Measurements from ENCODE around the gene ZC3H15.

Gene ZC3H15

DNA sequence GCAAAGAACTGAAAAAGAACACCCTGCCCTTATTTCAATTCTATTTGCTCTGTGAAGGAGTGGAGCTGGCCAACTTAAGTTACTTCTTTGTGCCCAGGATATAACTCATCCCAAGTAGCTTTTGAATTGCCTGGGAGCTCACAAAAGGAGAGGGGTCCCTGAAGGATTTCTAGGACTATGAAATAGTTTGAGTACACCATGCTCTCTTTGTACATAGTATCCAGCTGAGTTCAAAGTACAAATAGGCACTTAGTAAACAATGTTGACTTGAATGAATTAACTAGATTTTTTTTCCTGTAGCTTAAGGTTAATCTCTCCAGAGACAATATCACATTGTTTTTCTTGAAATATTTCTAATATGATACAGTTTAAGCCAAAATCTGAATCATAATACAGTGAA, 47.7 kb downstream of the ZC3H15 start:
- no peak overlapping the region for H3K4me3 ChIP-seq (replicated peaks; ENCODE audit: insufficient read depth, low read length)
- no peak for DNase-seq (ENCODE audit: low read depth in 1 of 2, low spot score in 1 of 2)
- H3K27me3 ChIP-seq (ENCODE audit: insufficient read depth, poor library complexity, severe bottlenecking): no peaks in the 10 kb centered on the region
- H3K27ac ChIP-seq (replicated peaks): no peak overlapping the region
- no peak for TF ChIP-seq POLR2AphosphoS5 (IDR thresholded peaks at IDR 0.05; ENCODE audit: low read depth)
- TF ChIP-seq SPI1 (IDR thresholded peaks at IDR 0.05; ENCODE audit: borderline replicate concordance, low read depth): no peak
- TF ChIP-seq GABPA (IDR thresholded peaks at IDR 0.05; ENCODE audit: low read depth): no peak
- TF ChIP-seq, protein P1, sequence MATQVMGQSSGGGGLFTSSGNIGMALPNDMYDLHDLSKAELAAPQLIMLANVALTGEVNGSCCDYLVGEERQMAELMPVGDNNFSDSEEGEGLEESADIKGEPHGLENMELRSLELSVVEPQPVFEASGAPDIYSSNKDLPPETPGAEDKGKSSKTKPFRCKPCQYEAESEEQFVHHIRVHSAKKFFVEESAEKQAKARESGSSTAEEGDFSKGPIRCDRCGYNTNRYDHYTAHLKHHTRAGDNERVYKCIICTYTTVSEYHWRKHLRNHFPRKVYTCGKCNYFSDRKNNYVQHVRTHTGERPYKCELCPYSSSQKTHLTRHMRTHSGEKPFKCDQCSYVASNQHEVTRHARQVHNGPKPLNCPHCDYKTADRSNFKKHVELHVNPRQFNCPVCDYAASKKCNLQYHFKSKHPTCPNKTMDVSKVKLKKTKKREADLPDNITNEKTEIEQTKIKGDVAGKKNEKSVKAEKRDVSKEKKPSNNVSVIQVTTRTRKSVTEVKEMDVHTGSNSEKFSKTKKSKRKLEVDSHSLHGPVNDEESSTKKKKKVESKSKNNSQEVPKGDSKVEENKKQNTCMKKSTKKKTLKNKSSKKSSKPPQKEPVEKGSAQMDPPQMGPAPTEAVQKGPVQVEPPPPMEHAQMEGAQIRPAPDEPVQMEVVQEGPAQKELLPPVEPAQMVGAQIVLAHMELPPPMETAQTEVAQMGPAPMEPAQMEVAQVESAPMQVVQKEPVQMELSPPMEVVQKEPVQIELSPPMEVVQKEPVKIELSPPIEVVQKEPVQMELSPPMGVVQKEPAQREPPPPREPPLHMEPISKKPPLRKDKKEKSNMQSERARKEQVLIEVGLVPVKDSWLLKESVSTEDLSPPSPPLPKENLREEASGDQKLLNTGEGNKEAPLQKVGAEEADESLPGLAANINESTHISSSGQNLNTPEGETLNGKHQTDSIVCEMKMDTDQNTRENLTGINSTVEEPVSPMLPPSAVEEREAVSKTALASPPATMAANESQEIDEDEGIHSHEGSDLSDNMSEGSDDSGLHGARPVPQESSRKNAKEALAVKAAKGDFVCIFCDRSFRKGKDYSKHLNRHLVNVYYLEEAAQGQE (IDR thresholded peaks at IDR 0.05; ENCODE audit: insufficient replicate concordance, low read depth): no peak
- TF ChIP-seq, protein P2, sequence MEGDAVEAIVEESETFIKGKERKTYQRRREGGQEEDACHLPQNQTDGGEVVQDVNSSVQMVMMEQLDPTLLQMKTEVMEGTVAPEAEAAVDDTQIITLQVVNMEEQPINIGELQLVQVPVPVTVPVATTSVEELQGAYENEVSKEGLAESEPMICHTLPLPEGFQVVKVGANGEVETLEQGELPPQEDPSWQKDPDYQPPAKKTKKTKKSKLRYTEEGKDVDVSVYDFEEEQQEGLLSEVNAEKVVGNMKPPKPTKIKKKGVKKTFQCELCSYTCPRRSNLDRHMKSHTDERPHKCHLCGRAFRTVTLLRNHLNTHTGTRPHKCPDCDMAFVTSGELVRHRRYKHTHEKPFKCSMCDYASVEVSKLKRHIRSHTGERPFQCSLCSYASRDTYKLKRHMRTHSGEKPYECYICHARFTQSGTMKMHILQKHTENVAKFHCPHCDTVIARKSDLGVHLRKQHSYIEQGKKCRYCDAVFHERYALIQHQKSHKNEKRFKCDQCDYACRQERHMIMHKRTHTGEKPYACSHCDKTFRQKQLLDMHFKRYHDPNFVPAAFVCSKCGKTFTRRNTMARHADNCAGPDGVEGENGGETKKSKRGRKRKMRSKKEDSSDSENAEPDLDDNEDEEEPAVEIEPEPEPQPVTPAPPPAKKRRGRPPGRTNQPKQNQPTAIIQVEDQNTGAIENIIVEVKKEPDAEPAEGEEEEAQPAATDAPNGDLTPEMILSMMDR (IDR thresholded peaks at IDR 0.05; ENCODE audit: insufficient read depth, low read length): no peak

- no peaks in the 10 kb centered on the region for H3K27me3 ChIP-seq (ENCODE audit: insufficient read depth, poor library complexity, severe bottlenecking)
- no peak for DNase-seq (ENCODE audit: low read depth in 1 of 2, low spot score in 1 of 2)
- TF ChIP-seq POLR2AphosphoS5 (IDR thresholded peaks at IDR 0.05; ENCODE audit: low read depth) (no peak), SPI1 (IDR thresholded peaks at IDR 0.05; ENCODE audit: borderline replicate concordance, low read depth) (no peak), GABPA (IDR thresholded peaks at IDR 0.05; ENCODE audit: low read depth) (no peak)
- TF ChIP-seq, protein P2 (IDR thresholded peaks at IDR 0.05; ENCODE audit: insufficient read depth, low read length): no peak
- TF ChIP-seq, protein P1 (IDR thresholded peaks at IDR 0.05; ENCODE audit: insufficient replicate concordance, low read depth): no peak
- no peak overlapping the region for H3K4me3 ChIP-seq (replicated peaks; ENCODE audit: insufficient read depth, low read length)
- H3K27ac ChIP-seq (replicated peaks): no peak overlapping the region
These were observed 48.3 kb downstream of the ZC3H15 start for GRCh38 chr2:186534406-186534805.

- no peaks in the 10 kb centered on the region for H3K27me3 ChIP-seq (ENCODE audit: insufficient read depth, poor library complexity, severe bottlenecking)
- no peak for DNase-seq (ENCODE audit: low read depth in 1 of 2, low spot score in 1 of 2)
- H3K27ac ChIP-seq (replicated peaks): no peak overlapping the region
- TF ChIP-seq, protein P1 (IDR thresholded peaks at IDR 0.05; ENCODE audit: insufficient replicate concordance, low read depth): no peak
- TF ChIP-seq POLR2AphosphoS5 (IDR thresholded peaks at IDR 0.05; ENCODE audit: low read depth) (no peak), GABPA (IDR thresholded peaks at IDR 0.05; ENCODE audit: low read depth) (no peak), SPI1 (IDR thresholded peaks at IDR 0.05; ENCODE audit: borderline replicate concordance, low read depth) (no peak)
- TF ChIP-seq, protein P2 (IDR thresholded peaks at IDR 0.05; ENCODE audit: insufficient read depth, low read length): no peak
- H3K4me3 ChIP-seq (replicated peaks; ENCODE audit: insufficient read depth, low read length): no peak overlapping the region
These were observed 49.8 kb downstream of the ZC3H15 start for GRCh38 chr2:186535861-186536260.

All from HL-60 (cell line).